Stimulated activated CD4-positive, alpha-beta T cell treated with anti-CD3 and anti-CD28 coated beads, TNF-alpha, amount 100 ng/mL, for 1 hour (primary cell): ENCODE data around the gene SORCS1.
"Not testable (repeated sequence)": the region's sequence is repeated elsewhere in the genome, so short reads cannot be mapped to it uniquely, and the experiment has no call there.

Source experiments
- DNase-seq, 3 donors: peaks; one replicate each; pipeline ENCODE4 v3.0.0-alpha.2; 2020; ENCODE audit warnings: low read depth in 3 of 3, low spot score in 1 of 3

Gene SORCS1

GRCh38 chr10:107054469-107055156 is 109.9 kb downstream of the SORCS1 start:
- DNase-seq: no peak

- no peak for DNase-seq
Observed at GRCh38 chr10:107051769-107052168, 112.7 kb downstream of the SORCS1 start.

- no peak for DNase-seq
Observed at GRCh38 chr10:107043461-107043860, 121.0 kb downstream of the SORCS1 start.

- no peak for DNase-seq
Observed at GRCh38 chr10:107037192-107038122, 127.0 kb downstream of the SORCS1 start.

- no peak for DNase-seq
Observed at GRCh38 chr10:107033799-107034422, 130.6 kb downstream of the SORCS1 start.

- no peak for DNase-seq
Observed at GRCh38 chr10:107032700-107033401, 131.7 kb downstream of the SORCS1 start.

GRCh38 chr10:107031931-107032699 is 132.4 kb downstream of the SORCS1 start:
- no peak for DNase-seq

GRCh38 chr10:107028236-107028635 is 136.3 kb downstream of the SORCS1 start:
- no peak for DNase-seq

GRCh38 chr10:107025676-107026075 is 138.8 kb downstream of the SORCS1 start:
- no peak for DNase-seq

- DNase-seq: not testable (repeated sequence)
Observed at GRCh38 chr10:107024033-107024432, 140.5 kb downstream of the SORCS1 start.

GRCh38 chr10:107022600-107023354 is 141.7 kb downstream of the SORCS1 start:
- no peak for DNase-seq

GRCh38 chr10:107019154-107019553 is 145.4 kb downstream of the SORCS1 start:
- no peak for DNase-seq

- DNase-seq: no peak
Observed at GRCh38 chr10:107013258-107014006, 151.1 kb downstream of the SORCS1 start.

GRCh38 chr10:107011992-107012391 is 152.5 kb downstream of the SORCS1 start:
- DNase-seq: no peak

- no peak for DNase-seq
Observed at GRCh38 chr10:107011105-107011504, 153.4 kb downstream of the SORCS1 start.

GRCh38 chr10:107010531-107010930 is 154.0 kb downstream of the SORCS1 start:
- DNase-seq: no peak

- no peak for DNase-seq
Observed at GRCh38 chr10:107004362-107004761, 160.1 kb downstream of the SORCS1 start.

GRCh38 chr10:107002068-107002467 is 162.4 kb downstream of the SORCS1 start:
- no peak for DNase-seq

- no peak for DNase-seq
Observed at GRCh38 chr10:106999118-106999707, 165.3 kb downstream of the SORCS1 start.
